Spleen (tissue), 11 donors: ENCODE measurements around the gene UBIAD1. TPM values are rescaled to one million over a fixed set of nuclear protein-coding genes. Genes with fewer than 3 reads are reported as not detected.
A peak's percentile ranks its signal among the peaks of the same experiment; 100 is the strongest.

Source experiments
- DNase-seq: peaks from one replicate; pipeline ENCODE4 v3.0.0-alpha.2; 2020
- H3K27ac ChIP-seq, 8 donors: fragments of 200-600 bp; sonication (generic) in 7 of 8; 1 replicate in 4 of 8; 2 replicates in 4 of 8; pipeline versions ENCODE4 v1.5.0 to v1.8.0; 2016 to 2021; ENCODE audit warnings: inconsistent platforms in 4 of 8, mild to moderate bottlenecking in 4 of 8, moderate library complexity in 1 of 8
- H3K27me3 ChIP-seq, 7 donors: fragments of 200-600 bp; sonication (generic) in 6 of 7; replicated peaks in 1 of 7; 1 replicate in 4 of 7; 2 replicates in 3 of 7; pipeline versions ENCODE4 v1.5.0 to v1.8.0; 2016 to 2021; ENCODE audit warnings: inconsistent platforms in 3 of 7, mild to moderate bottlenecking in 1 of 7
- H3K36me3 ChIP-seq, 6 donors: fragments of 200-600 bp; sonication (generic) in 5 of 6; 1 replicate in 4 of 6; 2 replicates in 2 of 6; pipeline versions ENCODE4 v1.5.0 to v1.8.0; 2016 to 2021; ENCODE audit warnings: inconsistent platforms in 2 of 6
- H3K4me1 ChIP-seq, 6 donors: fragments of 200-600 bp; sonication (generic) in 5 of 6; 1 replicate in 3 of 6; 2 replicates in 3 of 6; pipeline versions ENCODE4 v1.5.0 to v1.8.0; 2016 to 2021; ENCODE audit warnings: inconsistent platforms in 3 of 6
- H3K4me3 ChIP-seq, 8 donors: fragments of 200-600 bp; sonication (generic) in 7 of 8; 1 replicate in 4 of 8; 2 replicates in 4 of 8; pipeline versions ENCODE4 v1.5.0 to v1.8.0; 2016 to 2021; ENCODE audit warnings: inconsistent platforms in 4 of 8, mild to moderate bottlenecking in 4 of 8, moderate library complexity in 2 of 8
- H3K9me3 ChIP-seq, 8 donors: fragments of 200-600 bp; sonication (generic) in 7 of 8; 1 replicate in 4 of 8; 2 replicates in 4 of 8; pipeline versions ENCODE4 v1.5.0 to v1.8.0; 2016 to 2021; ENCODE audit warnings: inconsistent platforms in 4 of 8
- POLR2A ChIP-seq, 3 donors: fragments of 450-650 bp; IDR thresholded peaks; one replicate each; pipeline ENCODE4 v1.5.1; 2017; ENCODE audit warnings: antibody characterized with exemption in 3 of 3, mild to moderate bottlenecking in 1 of 3
- POLR2AphosphoS5 ChIP-seq, 3 donors: sonication (generic); formaldehyde crosslinking; IDR thresholded peaks; one replicate each; pipeline ENCODE4 v1.5.1; 2017; ENCODE audit warnings: antibody characterized with exemption in 3 of 3
- WGBS, 5 donors: extraction: QIAGEN DNeasy Blood & Tissue Kit in 3 of 5; methylation state at CpG; one replicate each; pipeline versions ENCODE4 v1.1.5 to v1.1.7; 2013 to 2018; 5-methylcytosine and 5-hydroxymethylcytosine counted together
- intact Hi-C: fragments of 100-400 bp; cut with DNase I; formaldehyde crosslinking; loops from one replicate; pipeline ENCODE4 v1.15.0; 2023; ENCODE audit warnings: low total_unique reads
- polyA plus RNA-seq, 3 donors: library from polyadenylated mRNA; stranded (reverse); fragments of 200-250 nt; gene quantifications; one replicate each; pipeline ENCODE4 v1.2.1, GENCODE V29; 2013
- total RNA-seq, 7 donors: library from RNA; depleted of rRNA in 3 of 7; stranded (reverse); fragments of >200 nt in 3 of 7; fragmentation: NEBNext Ultra II Directional in 4 of 7; extraction: Animal tissue kit (Norgen Biotek cat#: 25700) in 4 of 7; gene quantifications; one replicate each; pipeline versions ENCODE4 v1.1.0 to v1.2.1, GENCODE V29; 2016 to 2021
- TF ChIP-seq, protein P1 (sequence below), 11 experiments: fragments of 200-600 bp in 7 of 11; fragments of 450-650 bp in 4 of 11; sonication (generic) in 4 of 11; IDR thresholded peaks in 8 of 11; conservative IDR thresholded peaks in 3 of 11; 1 replicate in 7 of 11; 2 replicates in 4 of 11; pipeline versions ENCODE4 v1.4.0 to v1.8.0; 2016 to 2021; ENCODE audit warnings: antibody characterized with exemption in 11 of 11, inconsistent platforms in 4 of 11, mild to moderate bottlenecking in 1 of 11
- donor health status: healthy with polysubstance abuse.
- donor health status: DM: no; HTN: no; CAD: no; lungs with moderate emphysema.
- donor health status: DM: no; HTN: no; CAD: no.
- donor health status: Bipolar disorder and iron deficiency.
- donor health status: healthy.
- donor health status: DM: no; HTN: no; CAD: no.
- donor health status: DM: yes; HTN: yes; CAD: no.

The UBIAD1 gene
- total and polyA plus RNA-seq, 10 donors: 6.8 to 18.5 (median 15.7) TPM

DNA sequence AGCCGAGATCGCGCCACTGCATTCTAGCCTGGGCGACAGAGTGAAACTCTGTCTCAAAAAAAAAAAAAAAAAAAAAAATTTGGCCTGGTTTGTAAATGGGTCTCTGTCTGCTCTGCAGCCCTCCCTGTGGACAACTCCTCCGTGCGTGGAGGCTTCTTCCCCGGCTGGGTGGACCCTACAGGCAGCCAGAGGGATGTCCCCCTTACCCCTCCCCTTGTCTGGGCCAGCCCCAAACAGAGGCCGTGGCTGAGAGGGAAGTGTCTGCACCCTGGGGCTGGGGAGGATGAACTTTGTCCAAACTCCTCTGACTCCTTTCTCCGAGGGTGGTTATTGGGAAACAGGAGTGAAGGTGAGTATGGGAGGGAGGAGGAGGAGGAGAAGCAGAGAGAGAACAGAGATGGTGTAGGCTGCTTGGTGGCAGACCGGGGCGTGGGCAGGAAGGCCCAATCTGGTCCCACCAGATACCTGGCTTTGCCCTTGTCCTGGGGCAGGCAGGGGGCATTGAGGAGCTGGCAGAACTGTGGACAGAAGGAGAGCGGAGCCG, 61.3 kb downstream of the UBIAD1 start:
- 72 to 82% (median 75%) methylated on average over 13 of the region's 13 CpGs for WGBS, 5 donors

DNA sequence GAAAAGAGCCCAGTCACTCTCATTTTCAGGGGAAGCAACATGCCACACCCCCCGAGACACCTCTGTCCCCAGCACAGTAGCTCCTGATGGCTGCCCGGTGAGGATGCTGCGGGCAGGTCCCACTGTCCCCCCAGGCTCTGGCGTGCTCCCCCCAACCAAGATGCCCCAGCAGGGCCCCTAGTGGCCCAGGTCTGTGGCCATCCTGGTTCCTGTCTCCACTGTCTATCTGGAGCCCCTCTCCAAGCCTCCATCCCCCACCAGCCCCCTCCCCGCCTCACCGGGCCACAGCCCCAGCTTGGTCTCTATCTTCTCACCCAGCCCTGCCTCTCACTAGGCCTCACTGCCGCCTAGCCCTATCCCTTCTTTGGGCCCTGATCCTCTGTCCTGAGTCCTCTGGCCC, 61.8 kb downstream of the UBIAD1 start:
- Histone ChIP-seq H3K27ac (peak overlapping the region in 3 of 8 donors; percentile 0 to 48 (median 34)), H3K4me1 (peaks cover 0 to 14% (median 5%) of the 10 kb centered on the region in 6 donors), H3K9me3 (no peaks in the 10 kb centered on the region), H3K36me3 (no peaks in the 10 kb centered on the region), H3K4me3 (no peak overlapping the region), H3K27me3 (peaks cover 0 to 42% (median 3%) of the 10 kb centered on the region in 7 donors)
- intact Hi-C loops: loop anchor here (5.0 kb wide), 1 partner anchor 307 kb away; no protein-coding TSS in a partner anchor
- TF ChIP-seq, protein P1, sequence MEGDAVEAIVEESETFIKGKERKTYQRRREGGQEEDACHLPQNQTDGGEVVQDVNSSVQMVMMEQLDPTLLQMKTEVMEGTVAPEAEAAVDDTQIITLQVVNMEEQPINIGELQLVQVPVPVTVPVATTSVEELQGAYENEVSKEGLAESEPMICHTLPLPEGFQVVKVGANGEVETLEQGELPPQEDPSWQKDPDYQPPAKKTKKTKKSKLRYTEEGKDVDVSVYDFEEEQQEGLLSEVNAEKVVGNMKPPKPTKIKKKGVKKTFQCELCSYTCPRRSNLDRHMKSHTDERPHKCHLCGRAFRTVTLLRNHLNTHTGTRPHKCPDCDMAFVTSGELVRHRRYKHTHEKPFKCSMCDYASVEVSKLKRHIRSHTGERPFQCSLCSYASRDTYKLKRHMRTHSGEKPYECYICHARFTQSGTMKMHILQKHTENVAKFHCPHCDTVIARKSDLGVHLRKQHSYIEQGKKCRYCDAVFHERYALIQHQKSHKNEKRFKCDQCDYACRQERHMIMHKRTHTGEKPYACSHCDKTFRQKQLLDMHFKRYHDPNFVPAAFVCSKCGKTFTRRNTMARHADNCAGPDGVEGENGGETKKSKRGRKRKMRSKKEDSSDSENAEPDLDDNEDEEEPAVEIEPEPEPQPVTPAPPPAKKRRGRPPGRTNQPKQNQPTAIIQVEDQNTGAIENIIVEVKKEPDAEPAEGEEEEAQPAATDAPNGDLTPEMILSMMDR (IDR thresholded peaks at IDR 0.05 in 8 of 11, conservative IDR thresholded peaks at IDR 0.05 in 3 of 11): no peak
- TF ChIP-seq POLR2A (IDR thresholded peaks at IDR 0.05) (no peak), POLR2AphosphoS5 (IDR thresholded peaks at IDR 0.05) (no peak)
- no peak for DNase-seq
- WGBS, 5 donors: 83 to 92% (median 84%) methylated on average over 4 to 7 of the region's 7 CpGs

More for the DNA sequence above, 61.3 kb downstream of the UBIAD1 start:
- no peak for TF ChIP-seq POLR2A (IDR thresholded peaks at IDR 0.05)
- no peak for TF ChIP-seq POLR2AphosphoS5 (IDR thresholded peaks at IDR 0.05)
- TF ChIP-seq, protein P1 (IDR thresholded peaks at IDR 0.05 in 8 of 11, conservative IDR thresholded peaks at IDR 0.05 in 3 of 11): no peak
- H3K27ac ChIP-seq: peak overlapping the region in 2 of 8 donors; percentile 34 to 48
- intact Hi-C loops: no loop called here
- H3K4me1 ChIP-seq: peaks cover 0 to 9% (median 5%) of the 10 kb centered on the region in 6 donors
- no peaks in the 10 kb centered on the region for H3K36me3 ChIP-seq
- no peak for DNase-seq
- H3K9me3 ChIP-seq: no peaks in the 10 kb centered on the region
- H3K4me3 ChIP-seq: no peak overlapping the region
- peaks cover 0 to 42% (median 0%) of the 10 kb centered on the region in 7 donors for H3K27me3 ChIP-seq

DNA sequence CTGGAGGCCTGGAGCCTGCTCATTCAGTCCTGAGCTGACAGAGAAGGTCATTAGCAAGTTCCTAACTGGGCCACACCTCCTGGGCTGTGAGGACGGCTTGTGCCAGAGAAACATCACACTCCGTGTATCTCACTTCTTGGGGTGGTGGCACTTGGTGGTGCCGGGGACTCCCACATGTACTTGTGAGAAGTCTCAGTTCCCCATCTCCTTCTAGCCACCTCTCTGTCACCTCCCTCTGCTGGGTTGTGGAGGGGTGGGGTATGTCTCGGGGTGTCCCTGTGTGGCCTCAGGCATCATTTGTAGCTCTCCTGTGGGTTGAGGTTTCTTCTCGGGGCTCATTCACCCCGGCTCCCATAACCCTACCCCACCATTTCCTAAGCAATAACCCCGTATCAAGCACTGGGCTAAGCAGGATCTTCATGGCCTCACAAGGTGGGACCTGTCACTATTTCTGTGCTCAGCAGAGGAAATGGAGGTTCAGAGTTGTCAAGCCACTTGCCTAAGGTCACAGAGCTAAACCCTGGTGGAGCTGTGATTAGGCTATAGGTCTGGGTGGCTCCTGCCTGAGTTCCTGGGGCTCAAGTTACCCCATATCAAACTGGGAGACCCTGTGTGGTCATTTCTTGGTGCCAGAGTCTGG, 62.5 kb downstream of the UBIAD1 start:
- Histone ChIP-seq H3K9me3 (no peaks in the 10 kb centered on the region), H3K4me1 (peaks cover 0 to 17% (median 5%) of the 10 kb centered on the region in 6 donors), H3K27me3 (peaks cover 0 to 42% (median 10%) of the 10 kb centered on the region in 7 donors), H3K27ac (peak overlapping the region in 3 of 8 donors; percentile 0 to 48 (median 34)), H3K36me3 (no peaks in the 10 kb centered on the region), H3K4me3 (no peak overlapping the region)
- no peak for TF ChIP-seq POLR2AphosphoS5 (IDR thresholded peaks at IDR 0.05)
- TF ChIP-seq, protein P1 (IDR thresholded peaks at IDR 0.05 in 8 of 11, conservative IDR thresholded peaks at IDR 0.05 in 3 of 11): no peak
- TF ChIP-seq POLR2A (IDR thresholded peaks at IDR 0.05): no peak
- peak; percentile 76 for DNase-seq
- intact Hi-C loops: loop anchor here (5.0 kb wide), 1 partner anchor 307 kb away; no protein-coding TSS in a partner anchor
- WGBS, 5 donors: 51 to 79% (median 67%) methylated on average over 4 to 7 of the region's 7 CpGs

DNA sequence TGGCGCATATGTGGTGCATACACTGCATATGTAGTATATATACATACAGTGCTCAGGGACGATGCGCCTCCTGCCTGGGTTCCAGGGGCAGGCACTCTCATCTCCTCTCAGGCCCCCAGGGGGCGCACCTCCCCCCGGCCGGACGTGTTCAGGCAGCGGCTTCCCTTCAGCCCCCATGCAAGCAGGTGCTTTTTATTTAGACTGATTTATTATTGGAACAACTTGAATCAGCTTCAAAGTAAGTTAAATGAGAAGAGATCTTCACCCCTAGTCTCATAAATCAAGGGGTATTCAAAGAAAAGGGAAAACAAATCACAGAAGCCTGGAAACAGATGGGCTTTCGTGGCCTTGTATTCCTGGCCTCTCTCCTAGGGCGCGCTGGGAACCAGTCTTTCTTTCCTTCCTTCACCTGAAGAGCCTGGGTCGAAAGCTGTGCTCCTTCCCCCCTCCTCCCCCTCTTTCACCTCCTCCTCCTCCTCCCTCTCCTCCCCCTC, 64.6 kb downstream of the UBIAD1 start:
- no peaks in the 10 kb centered on the region for H3K36me3 ChIP-seq
- TF ChIP-seq POLR2AphosphoS5 (IDR thresholded peaks at IDR 0.05): no peak
- TF ChIP-seq, protein P1 (IDR thresholded peaks at IDR 0.05 in 8 of 11, conservative IDR thresholded peaks at IDR 0.05 in 3 of 11): peak; percentile 29 to 89 (median 79)
- peaks cover 0 to 17% (median 5%) of the 10 kb centered on the region in 6 donors for H3K4me1 ChIP-seq
- H3K27me3 ChIP-seq: peaks cover 0 to 57% (median 10%) of the 10 kb centered on the region in 7 donors
- no peak overlapping the region for H3K27ac ChIP-seq
- WGBS, 5 donors: 12 to 18% (median 13%) methylated on average over 12 of the region's 12 CpGs
- H3K4me3 ChIP-seq: no peak overlapping the region
- H3K9me3 ChIP-seq: no peaks in the 10 kb centered on the region
- peak; percentile 87 for DNase-seq
- intact Hi-C loops: loop anchor here (5.0 kb wide), 1 partner anchor 305 kb away; no protein-coding TSS in a partner anchor
